ENCODE results near the gene LRRC4B. TPM values are rescaled to one million over a fixed set of nuclear protein-coding genes. Genes with fewer than 3 reads are reported as not detected.
"Not testable (repeated sequence)": the region's sequence is repeated elsewhere in the genome, so short reads cannot be mapped to it uniquely, and the experiment has no call there.

LRRC4B gene
- total and polyA plus RNA-seq, 7 donors: 0.23 to 2.8 (median 2.4) TPM; not detected in 1

DNA sequence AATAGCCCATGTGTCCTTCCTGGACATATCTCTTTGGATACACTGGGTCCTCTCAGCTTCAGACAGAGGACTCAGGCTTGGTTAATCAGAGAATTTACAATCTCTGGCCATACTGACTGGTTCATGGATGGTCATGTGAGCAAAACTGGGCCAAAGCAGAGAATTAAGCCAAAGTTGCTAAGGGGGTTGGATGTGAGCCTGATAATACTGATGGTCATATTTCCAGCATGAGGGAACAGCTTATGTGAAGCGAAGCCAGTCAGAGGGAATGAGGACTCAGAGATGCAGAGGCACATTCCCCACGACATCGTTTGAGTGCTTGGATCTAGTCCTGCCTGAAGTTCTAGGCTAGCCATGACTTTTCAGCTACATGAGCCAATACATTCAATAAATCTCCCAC, 22.0 kb upstream of the LRRC4B start:
- H3K4me1 ChIP-seq: no peaks in the 10 kb centered on the region

DNA sequence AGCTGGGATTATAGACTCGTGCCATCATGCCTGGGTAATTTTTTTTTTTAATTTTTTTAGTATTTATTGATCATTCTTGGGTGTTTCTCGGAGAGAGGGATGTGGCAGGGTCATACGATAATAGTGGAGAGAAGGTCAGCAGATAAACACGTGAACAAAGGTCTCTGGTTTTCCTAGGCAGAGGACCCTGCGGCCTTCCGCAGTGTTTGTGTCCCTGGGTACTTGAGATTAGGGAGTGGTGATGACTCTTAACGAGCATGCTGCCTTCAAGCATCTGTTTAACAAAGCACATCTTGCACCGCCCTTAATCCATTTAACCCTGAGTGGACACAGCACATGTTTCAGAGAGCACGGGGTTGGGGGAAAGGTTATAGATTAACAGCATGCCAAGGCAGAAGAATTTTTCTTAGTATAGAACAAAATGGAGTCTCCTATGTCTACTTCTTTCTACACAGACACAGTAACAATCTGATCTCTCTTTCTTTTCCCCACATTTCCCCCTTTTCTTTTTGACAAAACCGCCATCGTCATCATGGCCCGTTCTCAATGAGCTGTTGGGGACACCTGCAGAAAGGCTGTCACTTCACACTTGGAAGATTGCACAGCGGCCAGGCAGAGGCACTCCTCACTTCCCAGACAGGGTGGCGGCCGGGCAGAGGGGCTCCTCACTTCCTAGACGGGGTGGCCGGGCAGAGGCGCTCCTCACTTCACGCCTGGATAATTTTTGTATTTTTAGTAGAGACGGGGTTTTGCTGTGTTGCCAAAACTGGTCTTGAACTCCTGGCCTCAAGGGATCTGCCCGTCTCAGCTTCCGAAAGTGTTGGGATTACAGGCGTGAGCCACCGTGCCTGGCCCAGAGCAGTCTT, 13.8 kb upstream of the LRRC4B start:
- peaks cover 0 to 15% (median 0%) of the 10 kb centered on the region in 3 donors for H3K27me3 ChIP-seq
- H3K36me3 ChIP-seq; intact Hi-C loops (cut with DNase I); H3K27ac ChIP-seq; DNase-seq; H3K4me1 ChIP-seq; H3K4me3 ChIP-seq; H3K9me3 ChIP-seq: not testable (repeated sequence)
- WGBS, 2 donors: 74 to 79% methylated on average over 23 of the region's 24 CpGs

More for the DNA sequence above, 22.0 kb upstream of the LRRC4B start:
- no peak for DNase-seq
- WGBS, 2 donors: 72 to 87% methylated on average over 3 of the region's 3 CpGs
- H3K36me3 ChIP-seq: no peaks in the 10 kb centered on the region
- TF ChIP-seq POLR2A (IDR thresholded peaks at IDR 0.05) (no peak), POLR2AphosphoS5 (IDR thresholded peaks at IDR 0.05) (no peak)
- no peak overlapping the region for H3K4me3 ChIP-seq
- no peaks in the 10 kb centered on the region for H3K9me3 ChIP-seq
- H3K27me3 ChIP-seq: peaks cover 0 to 11% (median 0%) of the 10 kb centered on the region in 3 donors
- intact Hi-C loops (cut with DNase I): no loop called here
- no peak overlapping the region for H3K27ac ChIP-seq

DNA sequence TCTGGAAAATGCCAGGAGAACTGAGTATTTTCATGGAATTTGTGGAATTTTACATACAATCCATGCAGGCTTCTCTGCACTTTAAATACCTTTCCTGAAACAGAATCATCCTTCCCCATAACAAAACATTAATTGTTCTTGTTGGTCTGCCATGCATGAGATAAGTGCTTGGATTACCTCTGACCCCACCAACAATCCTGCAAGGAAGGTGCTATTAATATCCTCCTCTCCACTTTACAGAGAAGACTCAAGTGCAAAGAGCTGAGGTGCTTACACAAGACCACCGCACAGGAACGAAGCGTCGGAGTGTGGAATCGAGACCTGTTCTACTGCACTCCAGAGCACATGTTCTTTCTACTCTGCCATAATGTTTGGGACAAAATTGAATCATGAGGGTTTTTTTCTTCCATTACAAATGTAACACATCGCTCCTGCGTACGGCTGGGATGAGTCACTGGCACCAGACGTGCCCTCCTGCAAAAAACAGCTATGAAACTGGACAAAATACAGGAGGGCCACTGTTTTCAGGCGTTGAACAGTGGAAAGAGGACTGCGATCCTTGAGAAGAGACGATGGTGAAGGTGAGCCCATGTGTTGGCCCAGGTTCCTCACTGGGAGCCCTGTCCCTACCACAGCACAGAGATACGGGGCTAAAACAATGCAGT, 12.9 kb upstream of the LRRC4B start:
- Histone ChIP-seq H3K27me3 (peaks cover 0 to 9% (median 0%) of the 10 kb centered on the region in 3 donors), H3K9me3 (no peaks in the 10 kb centered on the region), H3K36me3 (no peaks in the 10 kb centered on the region), H3K27ac (no peak overlapping the region), H3K4me3 (no peak overlapping the region), H3K4me1 (no peaks in the 10 kb centered on the region)
- WGBS, 2 donors: 84 to 87% methylated on average over 13 of the region's 13 CpGs
- no peak for DNase-seq
- intact Hi-C loops (cut with DNase I): no loop called here
- TF ChIP-seq, protein P1, sequence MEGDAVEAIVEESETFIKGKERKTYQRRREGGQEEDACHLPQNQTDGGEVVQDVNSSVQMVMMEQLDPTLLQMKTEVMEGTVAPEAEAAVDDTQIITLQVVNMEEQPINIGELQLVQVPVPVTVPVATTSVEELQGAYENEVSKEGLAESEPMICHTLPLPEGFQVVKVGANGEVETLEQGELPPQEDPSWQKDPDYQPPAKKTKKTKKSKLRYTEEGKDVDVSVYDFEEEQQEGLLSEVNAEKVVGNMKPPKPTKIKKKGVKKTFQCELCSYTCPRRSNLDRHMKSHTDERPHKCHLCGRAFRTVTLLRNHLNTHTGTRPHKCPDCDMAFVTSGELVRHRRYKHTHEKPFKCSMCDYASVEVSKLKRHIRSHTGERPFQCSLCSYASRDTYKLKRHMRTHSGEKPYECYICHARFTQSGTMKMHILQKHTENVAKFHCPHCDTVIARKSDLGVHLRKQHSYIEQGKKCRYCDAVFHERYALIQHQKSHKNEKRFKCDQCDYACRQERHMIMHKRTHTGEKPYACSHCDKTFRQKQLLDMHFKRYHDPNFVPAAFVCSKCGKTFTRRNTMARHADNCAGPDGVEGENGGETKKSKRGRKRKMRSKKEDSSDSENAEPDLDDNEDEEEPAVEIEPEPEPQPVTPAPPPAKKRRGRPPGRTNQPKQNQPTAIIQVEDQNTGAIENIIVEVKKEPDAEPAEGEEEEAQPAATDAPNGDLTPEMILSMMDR (IDR thresholded peaks at IDR 0.05): no peak
- TF ChIP-seq EP300 (IDR thresholded peaks at IDR 0.05) (no peak), POLR2A (IDR thresholded peaks at IDR 0.05) (no peak), POLR2AphosphoS5 (IDR thresholded peaks at IDR 0.05) (no peak)

DNA sequence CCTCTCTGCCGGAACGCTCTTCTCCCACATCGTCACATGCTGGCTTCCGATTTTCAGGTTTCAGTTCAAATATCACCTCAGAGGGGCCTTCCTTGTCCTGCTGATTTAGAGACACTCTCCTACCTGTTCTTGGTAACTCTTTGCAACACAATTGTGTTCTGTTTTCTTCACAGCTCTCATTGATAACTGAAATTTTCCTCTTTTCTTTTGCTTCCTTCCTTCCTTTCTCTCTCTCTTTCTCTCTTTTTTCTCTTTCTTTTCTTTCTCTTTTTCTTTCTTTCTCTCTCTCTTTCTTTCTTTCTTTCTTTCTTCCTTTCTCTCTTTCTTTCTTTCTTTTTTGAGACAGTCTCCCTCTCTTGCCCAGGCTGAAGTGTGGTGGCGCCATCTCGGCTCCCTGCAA, 12.0 kb upstream of the LRRC4B start:
- Histone ChIP-seq H3K4me1 (no peaks in the 10 kb centered on the region), H3K4me3 (no peak overlapping the region), H3K9me3 (no peaks in the 10 kb centered on the region), H3K27ac (no peak overlapping the region), H3K27me3 (peaks cover 0 to 7% (median 0%) of the 10 kb centered on the region in 3 donors), H3K36me3 (no peaks in the 10 kb centered on the region)
- intact Hi-C loops (cut with DNase I): no loop called here
- 90 to 94% methylated on average over 6 of the region's 6 CpGs for WGBS, 2 donors
- DNase-seq: no peak
- TF ChIP-seq POLR2A (IDR thresholded peaks at IDR 0.05) (no peak), POLR2AphosphoS5 (IDR thresholded peaks at IDR 0.05) (no peak), EP300 (IDR thresholded peaks at IDR 0.05) (no peak)
- TF ChIP-seq, protein P1 (IDR thresholded peaks at IDR 0.05): no peak

DNA sequence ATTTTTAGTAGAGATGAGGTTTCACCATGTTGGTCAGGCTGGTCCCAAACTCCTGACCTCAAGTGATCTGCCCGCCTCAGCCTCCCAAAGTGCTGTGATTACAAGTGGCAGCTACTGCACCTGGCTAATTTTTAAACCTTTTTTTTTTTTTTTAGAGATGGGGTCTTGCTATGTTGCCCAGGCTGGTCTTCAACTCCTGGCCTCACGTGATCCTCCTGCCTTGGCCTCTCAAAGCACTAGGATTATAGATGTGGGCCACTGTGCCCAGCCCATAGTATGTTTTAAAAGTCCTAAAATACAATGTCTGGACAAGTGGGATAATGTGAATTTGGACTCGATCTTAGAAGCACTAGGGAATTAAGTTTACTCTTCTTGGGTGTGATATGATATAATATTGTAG, 8.5 kb upstream of the LRRC4B start:
- H3K27ac ChIP-seq; H3K27me3 ChIP-seq; H3K4me1 ChIP-seq; H3K36me3 ChIP-seq; intact Hi-C loops (cut with DNase I); H3K4me3 ChIP-seq; H3K9me3 ChIP-seq: not testable (repeated sequence)
- 68 to 85% methylated on average over 3 of the region's 3 CpGs for WGBS, 2 donors
- DNase-seq: peak; percentile 4

DNA sequence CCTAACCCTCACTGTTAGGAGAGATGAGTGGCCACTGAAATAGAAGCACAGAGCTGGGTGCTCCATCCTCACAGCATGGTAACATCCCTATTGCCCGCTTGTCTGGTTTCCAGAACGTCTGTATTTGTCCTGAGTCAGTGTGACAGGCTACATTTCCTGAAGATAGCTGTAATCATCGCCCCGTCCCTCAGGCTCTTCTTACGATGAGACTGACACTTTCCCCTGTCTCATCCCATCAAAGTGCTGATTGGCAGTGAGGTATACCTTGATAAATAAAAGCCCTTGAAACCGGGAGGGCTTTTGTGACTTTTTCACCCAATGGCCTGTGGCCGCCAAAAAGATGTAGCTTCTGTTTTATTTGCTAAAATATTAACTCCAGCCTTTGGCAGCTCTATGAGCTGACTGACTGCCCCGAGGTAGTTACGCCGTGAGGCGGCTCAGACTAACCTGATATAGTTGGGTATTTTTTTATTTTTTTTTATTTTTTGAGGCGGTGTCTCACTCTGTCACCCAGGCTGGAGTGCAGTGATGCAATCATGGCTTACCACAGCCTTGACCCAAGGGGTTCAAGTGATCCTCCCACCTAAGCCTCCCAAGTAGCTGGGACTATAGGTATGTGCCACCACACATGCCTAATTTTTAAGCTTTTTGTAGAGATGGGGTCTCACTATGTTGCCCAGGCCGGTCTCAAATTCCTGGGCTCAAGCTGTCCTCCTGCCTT, 5.7 kb upstream of the LRRC4B start:
- Histone ChIP-seq H3K27me3 (peaks cover 0 to 27% (median 8%) of the 10 kb centered on the region in 3 donors), H3K9me3 (no peaks in the 10 kb centered on the region), H3K36me3 (no peaks in the 10 kb centered on the region), H3K4me1 (no peaks in the 10 kb centered on the region), H3K4me3 (no peak overlapping the region), H3K27ac (no peak overlapping the region)
- TF ChIP-seq POLR2AphosphoS5 (IDR thresholded peaks at IDR 0.05): no peak
- intact Hi-C loops (cut with DNase I): no loop called here
- DNase-seq: no peak
- 75 to 80% methylated on average over 13 of the region's 13 CpGs for WGBS, 2 donors

Measured in sigmoid colon (tissue), 7 donors.